Mononuclear cell (primary cell): ENCODE measurements around the gene POP4. TPM values are rescaled to one million over a fixed set of nuclear protein-coding genes. Genes with fewer than 3 reads are reported as not detected.
A peak's percentile ranks its signal among the peaks of the same experiment; 100 is the strongest.

Experiments
- H3K27me3 ChIP-seq: 2 replicates; pipeline ENCODE4 v1.6.0; 2011; ENCODE audit warnings: low read length, control low read depth; ENCODE audit not compliant: insufficient read depth
- H3K4me1 ChIP-seq: 2 replicates; pipeline ENCODE4 v1.5.1; 2011; ENCODE audit warnings: mild to moderate bottlenecking, low read length, control low read depth; ENCODE audit not compliant: insufficient read depth
- H3K4me3 ChIP-seq: 2 replicates; pipeline ENCODE4 v1.5.1; 2011; ENCODE audit warnings: mild to moderate bottlenecking, low read length, moderate library complexity
- H3K9me3 ChIP-seq: 2 replicates; pipeline ENCODE4 v1.5.1; 2011; ENCODE audit warnings: low read depth, mild to moderate bottlenecking, control low read depth, low read length
- total RNA-seq: library from RNA; depleted of rRNA; stranded (reverse); fragments of >200 nt; gene quantifications from one replicate; pipeline ENCODE4 v1.2.3, GENCODE V29; 2012

The POP4 gene
- total RNA-seq, 1 donor, result 44.4 TPM

DNA sequence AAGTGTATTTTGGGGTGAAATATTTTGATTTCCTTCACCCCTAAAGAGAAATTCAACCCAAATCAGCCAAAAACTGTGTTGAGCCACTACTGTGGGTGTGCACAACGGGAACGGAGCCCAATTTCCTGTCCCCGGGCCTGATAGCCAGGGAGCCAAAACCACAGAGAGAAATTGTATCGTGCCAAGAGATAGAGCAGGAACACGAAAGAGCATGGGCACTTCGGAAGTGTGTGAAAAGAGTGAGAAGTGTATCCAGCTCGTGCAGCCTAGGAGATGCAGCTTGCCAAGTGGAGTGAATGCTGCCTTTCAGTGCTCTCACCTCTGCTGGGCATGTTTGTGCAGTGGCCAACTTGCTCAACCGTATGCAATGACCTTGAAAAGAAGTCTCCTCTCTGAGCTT is 39.8 kb downstream of the POP4 start:
- Histone ChIP-seq H3K27me3 (no peaks in the 10 kb centered on the region), H3K4me3 (no peak overlapping the region), H3K4me1 (peaks cover 11% of the 10 kb centered on the region), H3K9me3 (no peaks in the 10 kb centered on the region)

DNA sequence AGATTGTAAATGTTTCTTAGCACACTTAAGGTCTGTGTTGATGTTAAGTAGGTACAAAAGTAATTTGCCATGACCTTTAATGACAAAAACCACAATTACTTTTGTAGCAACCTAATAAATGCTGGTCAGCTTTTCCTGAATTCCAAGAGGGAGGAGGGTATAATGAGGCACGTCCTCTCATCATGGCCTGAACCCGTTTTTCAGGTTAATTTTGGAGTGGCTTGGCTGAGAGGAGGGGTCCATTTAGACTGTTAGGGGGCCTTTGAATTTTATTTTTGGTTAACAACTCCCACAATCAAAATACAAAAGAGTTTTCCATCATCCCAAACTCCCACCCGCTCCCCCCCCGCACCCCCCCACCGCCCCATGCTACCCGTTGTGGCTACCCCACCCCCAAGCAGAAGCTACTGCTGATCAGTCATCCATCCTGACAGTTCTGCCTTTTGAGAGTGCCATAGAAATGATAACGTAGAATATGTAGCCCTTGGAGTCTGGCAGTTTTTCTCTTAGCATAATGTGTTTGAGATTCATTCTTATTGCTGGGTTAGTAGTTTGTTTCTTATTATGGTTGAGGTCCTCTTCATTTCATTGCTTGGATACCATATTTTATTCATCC is 44.8 kb downstream of the POP4 start:
- Histone ChIP-seq H3K27me3 (no peaks in the 10 kb centered on the region), H3K4me1 (peaks cover 5% of the 10 kb centered on the region), H3K4me3 (no peak overlapping the region), H3K9me3 (no peaks in the 10 kb centered on the region)

DNA sequence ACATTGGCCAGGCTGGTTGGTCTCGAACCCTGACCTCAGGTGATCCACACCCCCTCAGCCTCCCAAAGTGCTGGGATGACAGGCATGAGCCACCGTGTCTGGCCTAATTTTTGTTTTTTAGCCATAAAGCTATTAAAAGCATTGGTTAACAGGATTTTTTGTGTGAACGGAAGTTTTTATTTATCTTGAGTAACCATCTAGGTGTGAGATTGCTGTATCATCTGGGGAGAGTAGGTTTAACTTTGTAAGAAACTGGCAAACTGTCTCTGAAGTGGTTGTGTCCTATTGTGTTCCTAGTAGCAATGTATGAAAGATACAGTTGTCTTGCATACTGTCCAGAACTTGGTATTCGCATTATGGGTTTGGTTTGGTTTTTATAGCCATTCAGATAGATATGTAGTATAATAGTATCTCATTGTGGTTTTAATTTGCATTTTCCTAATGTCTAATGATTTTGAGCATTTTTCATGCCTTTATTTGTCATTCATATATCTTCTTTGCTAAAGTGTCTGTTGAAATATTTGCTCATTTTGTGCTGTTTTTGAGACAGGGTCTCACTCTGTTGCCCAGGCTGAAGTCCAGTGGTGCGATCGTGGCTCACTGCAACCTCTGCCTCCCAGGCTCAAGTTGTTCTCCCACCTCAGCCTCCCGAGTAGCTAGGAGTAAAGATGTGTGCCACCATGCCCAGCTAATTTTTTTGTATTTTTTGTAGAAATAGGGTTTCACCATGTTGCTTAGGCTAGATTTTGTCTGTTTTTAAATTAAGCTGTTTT is 45.7 kb downstream of the POP4 start:
- Histone ChIP-seq H3K9me3 (no peaks in the 10 kb centered on the region), H3K4me1 (no peaks in the 10 kb centered on the region), H3K4me3 (no peak overlapping the region), H3K27me3 (no peaks in the 10 kb centered on the region)

DNA sequence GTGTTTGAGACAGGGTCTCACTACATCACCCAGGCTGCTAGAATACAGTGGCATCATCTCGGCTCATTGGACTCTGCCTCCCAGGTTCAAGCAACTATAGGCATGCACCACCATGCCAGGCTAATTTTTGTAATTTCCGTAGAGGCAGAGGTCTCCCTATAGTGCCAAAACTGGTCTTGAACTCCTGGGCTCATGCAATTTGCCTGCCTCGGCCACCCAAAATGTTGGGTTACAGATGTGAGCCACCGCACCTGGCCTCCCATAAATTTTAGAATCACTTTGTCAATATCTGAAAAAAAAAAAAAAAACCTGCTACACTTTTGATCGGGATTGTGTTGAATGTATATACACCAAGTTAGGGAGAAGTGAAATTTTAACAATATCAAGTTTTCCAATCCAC is 47.3 kb downstream of the POP4 start:
- H3K4me1 ChIP-seq, result no peaks in the 10 kb centered on the region
- no peaks in the 10 kb centered on the region for H3K27me3 ChIP-seq
- no peaks in the 10 kb centered on the region for H3K9me3 ChIP-seq

DNA sequence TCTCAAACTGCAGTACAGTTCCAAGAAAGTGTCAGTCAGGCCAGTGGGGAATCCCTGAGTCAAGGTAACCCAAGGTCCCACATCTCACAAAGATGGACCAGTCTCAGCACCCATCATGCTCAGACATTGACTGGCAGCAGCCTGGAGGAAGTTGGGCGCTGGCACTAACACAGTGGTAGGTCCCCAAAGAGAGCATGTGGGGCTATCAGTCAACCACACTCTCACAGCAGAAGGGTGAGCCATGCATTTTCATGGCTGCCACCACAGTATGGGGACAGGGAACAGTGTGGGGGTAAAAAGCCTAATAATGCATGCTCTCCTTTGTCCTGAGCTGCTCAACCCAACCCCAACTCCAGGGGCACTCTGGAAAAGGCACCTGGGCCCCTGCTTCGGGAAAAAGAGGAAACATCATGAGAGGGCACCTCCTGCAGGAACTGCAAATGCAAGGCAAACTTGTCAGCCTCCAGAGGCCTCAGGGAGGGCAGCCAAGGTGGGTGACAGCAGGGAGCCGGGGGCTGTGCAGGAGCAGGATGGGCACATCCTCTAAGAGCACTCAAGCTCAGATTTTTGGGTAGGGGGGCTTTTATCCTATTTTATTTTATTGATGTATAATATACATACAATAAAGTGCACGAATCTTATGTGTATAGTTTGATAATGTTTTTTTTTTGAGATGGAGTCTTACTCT is 49.7 kb downstream of the POP4 start:
- Histone ChIP-seq H3K4me3 (no peak overlapping the region), H3K9me3 (no peaks in the 10 kb centered on the region), H3K27me3 (no peaks in the 10 kb centered on the region), H3K4me1 (no peaks in the 10 kb centered on the region)

More for the DNA sequence above, 47.3 kb downstream of the POP4 start:
- no peak overlapping the region for H3K4me3 ChIP-seq

DNA sequence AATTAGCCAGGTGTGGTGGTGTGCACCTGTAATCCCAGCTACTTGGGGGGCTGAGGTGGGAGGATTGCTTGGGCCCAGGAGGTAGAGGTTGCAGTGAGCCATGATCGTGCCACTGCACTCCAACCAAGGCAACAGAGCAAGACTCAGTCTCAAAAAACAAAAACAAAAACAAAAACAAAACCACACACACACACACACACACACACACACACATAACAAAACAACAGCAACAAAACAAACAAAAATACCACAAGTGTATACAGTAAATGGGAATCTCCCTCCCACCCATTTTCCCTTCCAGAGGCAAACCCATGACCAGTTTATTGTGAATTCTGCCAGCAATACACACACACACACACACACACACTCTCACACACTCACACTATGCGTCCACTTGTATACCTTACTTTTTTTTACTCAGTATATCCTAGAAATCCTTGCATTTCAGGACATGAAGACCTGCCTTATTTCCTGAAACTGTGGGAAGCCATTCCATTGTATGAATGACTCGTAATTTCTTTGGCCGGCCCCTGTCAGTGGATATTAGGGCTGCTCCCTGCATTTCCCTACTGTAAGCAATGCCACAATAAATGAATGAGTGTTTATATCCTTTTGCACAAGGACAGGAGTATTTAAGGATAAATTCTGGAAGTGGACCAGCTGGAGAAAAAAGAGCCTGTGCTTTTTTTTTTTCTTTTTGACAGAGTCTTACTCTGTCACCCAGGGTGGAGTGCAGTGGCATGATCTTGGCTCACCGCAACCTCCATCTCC is 52.3 kb downstream of the POP4 start:
- no peaks in the 10 kb centered on the region for H3K4me1 ChIP-seq

DNA sequence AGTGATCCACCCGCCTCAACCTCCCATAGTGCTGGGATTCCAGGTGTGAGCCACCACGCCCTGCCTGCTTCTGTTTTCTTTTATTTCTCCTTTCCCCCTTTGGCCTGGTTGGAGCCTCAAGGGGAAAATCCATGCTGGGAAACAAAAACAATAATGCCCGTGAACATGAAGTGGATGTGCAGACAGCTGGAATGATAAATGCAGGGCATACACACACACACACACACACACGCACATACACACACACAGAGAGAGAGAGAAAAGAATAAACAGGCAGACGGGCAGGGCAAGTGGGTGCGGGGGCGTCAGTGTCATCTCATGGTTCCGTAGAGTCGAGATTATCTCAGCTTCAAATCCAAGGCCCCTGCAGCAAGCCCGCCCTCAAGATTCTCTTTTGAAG is 54.8 kb downstream of the POP4 start:
- no peaks in the 10 kb centered on the region for H3K27me3 ChIP-seq
- no peaks in the 10 kb centered on the region for H3K9me3 ChIP-seq
- peaks cover 12% of the 10 kb centered on the region for H3K4me1 ChIP-seq
- H3K4me3 ChIP-seq, result no peak overlapping the region

More for the DNA sequence above, 52.3 kb downstream of the POP4 start:
- Histone ChIP-seq H3K9me3 (no peaks in the 10 kb centered on the region), H3K27me3 (no peaks in the 10 kb centered on the region), H3K4me3 (no peak overlapping the region)

DNA sequence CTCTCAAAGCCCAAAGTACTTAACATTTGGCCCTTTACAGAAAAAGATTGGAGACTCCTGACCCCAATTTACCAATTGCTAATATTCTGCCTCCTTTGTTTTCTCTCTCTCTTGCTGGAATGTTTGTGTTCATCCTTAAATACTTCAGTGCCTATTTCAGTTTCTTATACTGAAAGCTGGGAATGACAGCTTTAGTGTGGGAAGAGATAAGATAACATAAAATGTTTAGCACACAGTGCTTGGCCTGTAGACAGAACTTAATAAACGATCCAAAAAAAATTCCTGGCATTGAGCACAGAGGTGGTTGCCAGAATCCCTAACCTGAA is 56.2 kb downstream of the POP4 start:
- H3K9me3 ChIP-seq, result no peaks in the 10 kb centered on the region
- no peaks in the 10 kb centered on the region for H3K27me3 ChIP-seq
- peaks cover 26% of the 10 kb centered on the region for H3K4me1 ChIP-seq
- H3K4me3 ChIP-seq, result no peak overlapping the region

DNA sequence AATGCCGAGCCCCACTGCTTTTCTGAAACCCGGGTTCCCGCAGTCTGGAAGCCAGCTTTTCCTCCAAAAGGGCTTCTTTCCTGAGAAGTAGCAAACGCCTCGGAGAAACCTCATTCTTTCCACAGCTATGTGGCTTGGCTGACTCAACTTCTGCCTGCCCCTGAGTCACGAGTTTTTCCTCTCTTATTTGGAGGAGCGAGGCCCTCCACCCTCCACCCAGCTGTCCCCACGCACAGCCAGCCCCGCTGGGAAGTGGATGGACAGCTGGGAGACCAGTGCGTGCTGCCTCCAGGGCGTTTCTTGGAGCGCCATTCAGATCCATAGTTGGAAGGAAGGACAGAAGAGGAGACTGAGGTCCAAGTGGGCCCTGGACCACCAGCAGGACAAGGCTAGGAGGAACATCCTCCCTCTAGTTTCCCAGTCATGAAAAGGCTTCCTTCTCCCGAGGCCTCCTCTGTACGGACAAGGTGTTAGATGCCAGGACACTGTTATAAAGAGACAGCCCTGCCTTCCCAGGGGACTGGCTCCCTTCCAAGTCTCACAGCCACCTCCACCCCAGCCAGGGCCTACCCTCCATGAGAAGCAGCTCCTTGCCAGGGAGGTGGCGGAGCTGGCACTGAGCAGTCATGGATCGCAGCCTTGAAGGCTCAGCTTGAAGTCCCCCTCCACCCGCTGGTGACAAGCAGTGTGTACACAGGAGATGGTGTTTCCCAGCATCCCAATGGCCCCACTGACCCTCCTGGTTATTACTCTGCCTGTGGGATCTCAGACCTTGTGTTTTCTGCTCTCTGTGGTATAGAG is 56.7 kb downstream of the POP4 start:
- Histone ChIP-seq H3K4me3 (no peak overlapping the region), H3K27me3 (no peaks in the 10 kb centered on the region), H3K9me3 (no peaks in the 10 kb centered on the region), H3K4me1 (peaks cover 31% of the 10 kb centered on the region)

DNA sequence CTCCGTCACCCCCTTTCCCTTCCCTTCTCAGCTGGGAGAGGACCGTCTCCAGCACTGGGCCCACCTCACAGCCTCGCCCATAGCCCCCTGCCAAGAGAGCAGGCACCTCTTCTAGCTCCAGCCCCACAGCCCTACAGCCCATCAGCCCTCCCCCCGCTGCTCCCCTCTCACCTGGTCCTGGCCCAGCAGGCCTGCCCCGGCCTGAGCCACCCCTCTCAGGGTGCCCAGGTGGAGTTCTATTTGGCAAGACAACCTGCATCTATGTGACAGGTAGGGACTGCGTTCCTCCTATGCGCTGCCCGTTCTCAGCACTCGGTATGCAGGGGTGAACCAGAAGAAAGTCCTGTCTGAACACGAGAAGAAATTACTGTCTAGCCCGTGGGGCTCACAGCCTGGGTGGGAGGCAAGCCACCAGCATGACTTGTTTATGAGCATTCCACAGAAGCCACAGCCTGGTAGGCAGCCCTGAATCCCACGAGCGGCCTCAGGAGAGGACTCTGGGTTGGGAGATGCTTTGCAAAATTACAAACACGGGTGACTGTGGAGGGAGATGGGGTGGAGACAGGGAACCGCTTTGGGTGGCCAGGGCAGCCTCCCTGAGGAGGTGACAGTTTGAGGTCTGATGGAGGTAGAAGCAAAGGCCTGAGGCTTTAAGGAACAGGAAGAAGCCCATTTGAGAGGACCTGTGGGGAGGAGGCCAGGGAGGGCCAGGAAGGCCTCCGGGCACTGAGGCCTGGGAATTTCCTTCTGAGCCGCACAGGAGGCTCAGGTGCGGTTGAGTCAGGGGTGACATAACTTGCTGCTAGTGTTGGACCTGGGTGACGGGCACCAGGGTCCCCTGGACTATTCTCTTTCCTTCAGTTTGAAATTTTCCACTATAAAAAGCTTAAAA is 58.0 kb downstream of the POP4 start:
- H3K27me3 ChIP-seq, result no peaks in the 10 kb centered on the region
- no peak overlapping the region for H3K4me3 ChIP-seq
- H3K9me3 ChIP-seq, result no peaks in the 10 kb centered on the region
- H3K4me1 ChIP-seq, result peaks cover 44% of the 10 kb centered on the region

DNA sequence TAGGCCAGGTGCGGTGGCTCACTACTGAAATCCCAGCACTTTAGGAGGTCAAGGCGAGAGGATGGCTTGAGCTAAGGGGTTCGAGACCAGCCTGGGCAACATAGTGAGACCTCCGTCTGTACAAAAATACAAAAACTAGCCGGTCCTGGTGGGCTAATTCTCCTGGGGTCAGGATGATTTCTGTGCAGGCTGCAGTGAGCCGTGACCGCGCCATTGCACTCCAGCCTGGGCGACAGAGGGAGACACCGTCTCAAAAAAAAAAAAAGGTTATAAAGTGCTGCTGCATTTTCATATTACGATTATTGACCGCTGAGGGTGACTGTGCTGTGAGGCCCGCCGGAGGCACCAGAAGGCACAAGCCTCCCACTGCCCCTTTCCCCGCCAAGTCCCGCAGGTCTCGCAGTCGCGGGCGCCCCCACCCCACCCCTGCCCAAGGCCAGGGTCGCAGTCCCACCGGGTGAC is 58.7 kb downstream of the POP4 start:
- H3K4me1 ChIP-seq, result peaks cover 51% of the 10 kb centered on the region
- H3K4me3 ChIP-seq, result peak overlapping the region; percentile 59
- no peaks in the 10 kb centered on the region for H3K27me3 ChIP-seq
- H3K9me3 ChIP-seq, result no peaks in the 10 kb centered on the region

DNA sequence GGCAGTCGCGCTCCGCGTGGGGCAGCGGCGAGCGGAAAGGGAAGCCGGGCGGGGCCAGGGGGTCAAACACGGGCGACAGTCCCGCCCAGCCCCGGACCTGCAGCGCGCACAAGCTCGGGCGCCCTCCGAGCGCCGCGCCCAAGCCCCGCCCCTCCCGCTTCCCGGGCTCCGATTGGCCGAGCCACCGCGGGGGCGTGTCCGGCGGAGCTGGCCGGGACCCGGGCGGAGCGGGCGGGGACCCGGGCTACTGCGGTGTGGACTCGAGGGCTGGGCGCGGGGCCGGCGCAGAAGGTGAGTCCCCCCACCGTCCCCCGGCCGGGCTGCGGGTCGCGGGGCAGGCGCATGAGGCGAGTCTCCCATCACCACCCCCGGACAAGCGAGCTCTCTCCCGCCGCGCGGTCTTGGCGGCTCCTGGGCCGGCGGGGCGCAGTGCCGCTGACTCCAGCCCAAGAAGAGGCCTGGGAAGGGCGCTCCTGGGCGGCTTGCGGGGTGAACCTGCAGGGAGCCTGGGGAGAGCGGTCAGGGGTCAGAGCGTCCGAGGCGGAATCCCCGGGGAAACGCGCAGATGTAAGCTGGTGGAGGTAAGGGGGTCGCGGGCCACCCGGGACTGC is 59.2 kb downstream of the POP4 start, which contains the start of gene PLEKHF1:
Gene PLEKHF1 (plus strand): TSS at position 247 of the 611 bp plus-strand sequence. CDS start 8,379 bp downstream, outside the sequence.
- H3K9me3 ChIP-seq, result no peaks in the 10 kb centered on the region
- peak within 1 kb of the TSS; percentile 59 for H3K4me3 ChIP-seq
- no peaks in the 10 kb centered on the region for H3K27me3 ChIP-seq
- H3K4me1 ChIP-seq, result peaks cover 56% of the 10 kb centered on the region
